Neuronal stem cell (in vitro differentiated cells): ENCODE measurements around the gene METRN.
A peak's percentile ranks its signal among the peaks of the same experiment; 100 is the strongest.
"Not testable (repeated sequence)": the region's sequence is repeated elsewhere in the genome, so short reads cannot be mapped to it uniquely, and the experiment has no call there.

ENCODE experiments used
- DNase-seq: peaks from one replicate; pipeline ENCODE4 v3.0.0-alpha.2; 2013; ENCODE audit warnings: low spot score
- H2AFZ ChIP-seq: one replicate; pipeline ENCODE4 v1.6.1; 2013; ENCODE audit warnings: mild to moderate bottlenecking, low read length, inconsistent platforms
- H2AK5ac ChIP-seq: 2 replicates; pipeline ENCODE4 v1.6.1; 2013; ENCODE audit warnings: low read depth, mild to moderate bottlenecking, inconsistent platforms, low read length, moderate library complexity, mixed read lengths
- H2BK120ac ChIP-seq: 2 replicates; pipeline ENCODE4 v1.6.1; 2013; ENCODE audit warnings: low read depth, mild to moderate bottlenecking, inconsistent platforms, low read length, moderate library complexity, mixed read lengths
- H2BK12ac ChIP-seq: one replicate; pipeline ENCODE4 v1.6.1; 2013; ENCODE audit warnings: low read length, inconsistent platforms
- H2BK15ac ChIP-seq: 2 replicates; pipeline ENCODE4 v1.6.1; 2013; ENCODE audit warnings: mild to moderate bottlenecking, low read length, inconsistent platforms, mixed read lengths
- H2BK5ac ChIP-seq: one replicate; pipeline ENCODE4 v1.6.1; 2013; ENCODE audit warnings: inconsistent platforms, mild to moderate bottlenecking, low read length, moderate library complexity
- H3K14ac ChIP-seq: one replicate; pipeline ENCODE4 v1.6.1; 2013; ENCODE audit warnings: low read length, inconsistent platforms
- H3K18ac ChIP-seq: 2 replicates; pipeline ENCODE4 v1.6.1; 2013; ENCODE audit warnings: low read length, inconsistent platforms
- H3K23ac ChIP-seq: 2 replicates; pipeline ENCODE4 v1.6.1; 2013; ENCODE audit warnings: low read depth, mild to moderate bottlenecking, mixed read lengths, low read length, inconsistent platforms; ENCODE audit not compliant: poor library complexity
- H3K27ac ChIP-seq: replicated peaks from 3 replicates; pipeline ENCODE4 v1.5.1; 2013; ENCODE audit warnings: low read length, inconsistent platforms
- H3K27me3 ChIP-seq, 3 experiments: 2 replicates each; pipeline ENCODE4 v1.6.1; 2013; ENCODE audit warnings: low read length in 3 of 3, mild to moderate bottlenecking in 2 of 3, inconsistent platforms in 1 of 3, low read depth in 1 of 3, mixed read lengths in 1 of 3, moderate library complexity in 1 of 3; ENCODE audit not compliant: control insufficient read depth in 3 of 3, insufficient read depth in 3 of 3
- H3K36me3 ChIP-seq, 2 donors: replicated peaks in 1 of 2; 2 replicates each; pipeline ENCODE4 v1.6.1; 2013; ENCODE audit warnings: low read length in 2 of 2; ENCODE audit not compliant: control insufficient read depth in 2 of 2, insufficient read depth in 2 of 2
- H3K4ac ChIP-seq: 2 replicates; pipeline ENCODE4 v1.6.1; 2013; ENCODE audit warnings: inconsistent platforms, mild to moderate bottlenecking, low read length, moderate library complexity
- H3K4me1 ChIP-seq, 2 donors: 1 replicate in 1 of 2; 2 replicates in 1 of 2; pipeline ENCODE4 v1.6.1; 2013; ENCODE audit warnings: low read length in 2 of 2, low read depth in 1 of 2; ENCODE audit not compliant: control insufficient read depth in 2 of 2, insufficient read depth in 1 of 2
- H3K4me2 ChIP-seq: one replicate; pipeline ENCODE4 v1.6.1; 2013; ENCODE audit warnings: mild to moderate bottlenecking, low read length, inconsistent platforms; ENCODE audit not compliant: insufficient read depth, poor library complexity, severe bottlenecking
- H3K4me3 ChIP-seq, 2 donors: 2 replicates each; pipeline ENCODE4 v1.5.1; 2013; ENCODE audit warnings: low read length in 2 of 2, mild to moderate bottlenecking in 2 of 2, inconsistent platforms in 1 of 2, moderate library complexity in 1 of 2
- H3K79me1 ChIP-seq: one replicate; pipeline ENCODE4 v1.6.1; 2013; ENCODE audit warnings: low read depth, mild to moderate bottlenecking, inconsistent platforms, low read length, moderate library complexity
- H3K9ac ChIP-seq: one replicate; pipeline ENCODE4 v1.6.1; 2013; ENCODE audit warnings: mild to moderate bottlenecking, low read depth, low read length, inconsistent platforms; ENCODE audit not compliant: poor library complexity
- H3K9me3 ChIP-seq, 2 donors: replicated peaks in 1 of 2; 2 replicates each; pipeline versions ENCODE3 to v1.6.1; 2013; ENCODE audit warnings: low read length in 2 of 2, mild to moderate bottlenecking in 2 of 2, inconsistent platforms in 1 of 2, low read depth in 1 of 2, mixed read lengths in 1 of 2, moderate library complexity in 1 of 2; ENCODE audit not compliant: control insufficient read depth in 2 of 2, insufficient read depth in 1 of 2
- H4K8ac ChIP-seq: one replicate; pipeline ENCODE4 v1.6.1; 2013; ENCODE audit warnings: low read depth, mild to moderate bottlenecking, inconsistent platforms, low read length, moderate library complexity
- H4K91ac ChIP-seq: one replicate; pipeline ENCODE4 v1.6.1; 2013; ENCODE audit warnings: low read length, low read depth, mild to moderate bottlenecking, inconsistent platforms; ENCODE audit not compliant: poor library complexity
- WGBS, 2 donors: extraction: QIAGEN DNeasy Blood & Tissue Kit; methylation state at CpG; one replicate each; pipeline ENCODE4 v1.1.7; 2013; ENCODE audit warnings: missing lambda C conversion rate in 2 of 2, mixed read lengths in 1 of 2; ENCODE audit not compliant: insufficient read length in 2 of 2, insufficient replicate concordance in 1 of 2; ENCODE audit errors: extremely low coverage in 2 of 2; 5-methylcytosine and 5-hydroxymethylcytosine counted together

The METRN gene

GRCh38 chr16:711548-712320 lies 3.2 kb upstream of the METRN start:
- no CpG with 5 or more reads among the region's 25 CpGs for WGBS, 2 donors
- H3K4me2 ChIP-seq = no peak overlapping the region
- no peak overlapping the region for H2BK120ac ChIP-seq
- H3K9me3 ChIP-seq = no peaks in the 10 kb centered on the region
- no peak overlapping the region for H3K9ac ChIP-seq
- H3K36me3 ChIP-seq = peaks cover 2 to 4% of the 10 kb centered on the region in 2 donors
- H3K23ac ChIP-seq = peak overlapping the region; percentile 80
- no peak overlapping the region for H3K4me3 ChIP-seq
- H2AFZ ChIP-seq = no peak overlapping the region
- H4K91ac ChIP-seq = no peak overlapping the region
- H3K4me1 ChIP-seq = peaks cover 31 to 50% of the 10 kb centered on the region in 2 donors
- H3K14ac ChIP-seq = no peak overlapping the region
- H3K4ac ChIP-seq = no peak overlapping the region
- no peak overlapping the region for H3K27ac ChIP-seq
- DNase-seq = no peak
- H4K8ac ChIP-seq = no peak overlapping the region
- H2BK5ac ChIP-seq = no peak overlapping the region
- peaks cover 12% of the 10 kb centered on the region for H3K79me1 ChIP-seq
- peaks cover 3 to 34% (median 13%) of the 10 kb centered on the region in 3 experiments for H3K27me3 ChIP-seq
- no peak overlapping the region for H2BK12ac ChIP-seq
- peak overlapping the region; percentile 2 for H3K18ac ChIP-seq
- peak overlapping the region; percentile 100 for H2AK5ac ChIP-seq
- peak overlapping the region; percentile 99 for H2BK15ac ChIP-seq

DNA sequence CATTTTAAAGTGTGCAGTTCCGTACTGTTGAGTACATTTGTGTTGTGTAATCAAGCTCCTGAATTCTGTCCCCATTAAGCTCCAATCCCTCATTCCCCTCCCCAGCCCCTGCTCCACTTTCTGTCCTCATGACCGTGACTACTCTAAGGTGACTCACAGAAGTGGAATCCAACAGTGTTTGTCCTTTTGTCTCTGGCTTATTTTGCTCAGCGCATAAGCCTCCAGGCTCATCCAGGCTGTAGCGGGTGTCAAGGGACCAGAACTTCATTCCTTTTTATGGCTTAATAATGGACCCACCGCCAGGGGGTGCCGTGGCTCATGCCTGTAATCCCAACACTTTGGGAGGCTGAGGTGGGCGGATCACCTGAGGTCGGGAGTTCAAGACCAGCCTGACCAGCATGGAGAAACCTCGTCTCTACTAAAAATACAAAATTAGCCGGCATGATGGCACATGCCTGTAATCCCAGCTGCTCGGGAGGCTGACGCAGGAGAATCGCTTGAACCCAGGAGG lies 2.1 kb upstream of the METRN start:
- not testable (repeated sequence) for H3K18ac ChIP-seq, H2AFZ ChIP-seq, H3K23ac ChIP-seq, H3K27ac ChIP-seq, H3K4me2 ChIP-seq, H4K8ac ChIP-seq, H2BK120ac ChIP-seq, H4K91ac ChIP-seq, H3K4ac ChIP-seq, H2BK12ac ChIP-seq, H3K9me3 ChIP-seq, DNase-seq, H3K14ac ChIP-seq, H3K9ac ChIP-seq, H2BK15ac ChIP-seq, H2AK5ac ChIP-seq, H3K4me3 ChIP-seq, H2BK5ac ChIP-seq
- peaks cover 42 to 55% of the 10 kb centered on the region in 2 donors for H3K4me1 ChIP-seq
- H3K27me3 ChIP-seq = peaks cover 0 to 23% (median 5%) of the 10 kb centered on the region in 3 experiments
- WGBS, 2 donors = no CpG with 5 or more reads among the region's 13 CpGs
- H3K36me3 ChIP-seq = peaks cover 11 to 15% of the 10 kb centered on the region in 2 donors
- peaks cover 18% of the 10 kb centered on the region for H3K79me1 ChIP-seq

GRCh38 chr16:714079-714478 lies 839 bp upstream of the METRN start:
- Histone ChIP-seq H2BK120ac (peak overlapping the region; percentile 87), H3K23ac (peak overlapping the region; percentile 55), H3K4me1 (peaks cover 50 to 64% of the 10 kb centered on the region in 2 donors), H3K4me3 (peak overlapping the region in 1 of 2 donors; percentile 62), H2BK5ac (peak overlapping the region; percentile 75), H3K36me3 (peaks cover 11 to 27% of the 10 kb centered on the region in 2 donors), H3K4me2 (peak overlapping the region; percentile 62), H3K14ac (no peak overlapping the region), H3K18ac (peak overlapping the region; percentile 93), H3K9ac (peak overlapping the region; percentile 24), H2AK5ac (peak overlapping the region; percentile 98), H2BK15ac (peak overlapping the region; percentile 99), H3K79me1 (peaks cover 28% of the 10 kb centered on the region), H4K8ac (peak overlapping the region; percentile 86), H2AFZ (peak overlapping the region; percentile 90), H3K4ac (peak overlapping the region; percentile 84), H3K27ac (no peak overlapping the region), H2BK12ac (peak overlapping the region; percentile 75), H3K9me3 (no peaks in the 10 kb centered on the region), H3K27me3 (peaks cover 0 to 10% (median 0%) of the 10 kb centered on the region in 3 experiments), H4K91ac (peak overlapping the region; percentile 85)
- DNase-seq = no peak
- WGBS, 2 donors = no CpG with 5 or more reads among the region's 11 CpGs
